Measurements from ENCODE around the gene VEGFD. TPM values are rescaled to one million over a fixed set of nuclear protein-coding genes. Genes with fewer than 3 reads are reported as not detected.

The VEGFD gene
- total and polyA plus RNA-seq, 2 donors (not counting 3 experiments of a cell fraction or from before 2014, with no cell fraction given), result 0.40 to 0.64 TPM

DNA sequence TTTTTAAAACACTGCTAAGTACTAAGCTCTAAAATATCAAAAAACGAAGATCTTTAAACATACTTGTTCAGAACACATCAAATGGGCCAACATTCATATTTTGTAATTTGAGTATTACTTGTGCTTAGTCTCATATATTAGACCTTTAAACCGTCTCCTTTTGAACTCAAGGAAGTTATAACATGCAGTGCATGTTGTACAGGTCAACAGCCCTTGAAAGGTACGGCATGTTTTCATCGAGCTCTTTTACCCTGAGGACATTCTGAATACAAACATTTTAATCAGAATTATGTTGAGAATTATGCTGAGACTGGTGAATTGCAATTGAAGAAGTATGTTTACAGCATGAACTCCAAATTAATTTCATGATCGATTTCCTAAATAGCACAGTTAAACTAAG, 61.7 kb downstream of the VEGFD start:
- CTCF ChIA-PET, result no interaction called here
- Histone ChIP-seq H3K79me2 (ENCODE audit: control insufficient read depth, insufficient read depth, low read length) (no peaks in the 10 kb centered on the region), H3K4me1 (ENCODE audit: control insufficient read depth, extremely low read depth, insufficient read depth, low read length) (no peaks in the 10 kb centered on the region), H3K9me1 (replicated peaks; ENCODE audit: control insufficient read depth, extremely low read depth, insufficient read depth, low read length) (no peaks in the 10 kb centered on the region), H3K36me3 (ENCODE audit: control insufficient read depth in 2 of 2, extremely low read depth in 1 of 2, insufficient read depth in 2 of 2, low read length in 2 of 2) (no peaks in the 10 kb centered on the region), H3K4me3 (replicated peaks in 1 of 3; ENCODE audit: insufficient read depth in 1 of 3, low read depth in 1 of 3, low read length in 3 of 3) (no peak overlapping the region), H3K9ac (replicated peaks; ENCODE audit: extremely low read depth, insufficient read depth, low read length) (no peak overlapping the region), H2AFZ (ENCODE audit: low read depth, low read length) (no peak overlapping the region), H3K27ac (ENCODE audit: insufficient read depth, low read depth, low read length) (no peak overlapping the region), H3K9me3 (replicated peaks; ENCODE audit: control insufficient read depth, insufficient read depth, low read length) (no peaks in the 10 kb centered on the region), H3K27me3 (ENCODE audit: control insufficient read depth in 2 of 2, insufficient read depth in 2 of 2, low read length in 2 of 2) (no peaks in the 10 kb centered on the region), H4K20me1 (replicated peaks; ENCODE audit: control insufficient read depth, extremely low read depth, insufficient read depth, low read length) (no peaks in the 10 kb centered on the region), H3K4me2 (ENCODE audit: insufficient read depth, low read length) (no peak overlapping the region)
- FAIRE-seq (no peak), DNase-seq (ENCODE audit: low read depth, low spot score) (no peak)
- intact Hi-C loops (cut with micrococcal nuclease) (no loop called here), dilution Hi-C loops (cut with MboI; ENCODE audit: extremely low pct_ligation_motif_present, low sequenced_read_pairs) (no loop called here)
- TF ChIP-seq, protein P1, sequence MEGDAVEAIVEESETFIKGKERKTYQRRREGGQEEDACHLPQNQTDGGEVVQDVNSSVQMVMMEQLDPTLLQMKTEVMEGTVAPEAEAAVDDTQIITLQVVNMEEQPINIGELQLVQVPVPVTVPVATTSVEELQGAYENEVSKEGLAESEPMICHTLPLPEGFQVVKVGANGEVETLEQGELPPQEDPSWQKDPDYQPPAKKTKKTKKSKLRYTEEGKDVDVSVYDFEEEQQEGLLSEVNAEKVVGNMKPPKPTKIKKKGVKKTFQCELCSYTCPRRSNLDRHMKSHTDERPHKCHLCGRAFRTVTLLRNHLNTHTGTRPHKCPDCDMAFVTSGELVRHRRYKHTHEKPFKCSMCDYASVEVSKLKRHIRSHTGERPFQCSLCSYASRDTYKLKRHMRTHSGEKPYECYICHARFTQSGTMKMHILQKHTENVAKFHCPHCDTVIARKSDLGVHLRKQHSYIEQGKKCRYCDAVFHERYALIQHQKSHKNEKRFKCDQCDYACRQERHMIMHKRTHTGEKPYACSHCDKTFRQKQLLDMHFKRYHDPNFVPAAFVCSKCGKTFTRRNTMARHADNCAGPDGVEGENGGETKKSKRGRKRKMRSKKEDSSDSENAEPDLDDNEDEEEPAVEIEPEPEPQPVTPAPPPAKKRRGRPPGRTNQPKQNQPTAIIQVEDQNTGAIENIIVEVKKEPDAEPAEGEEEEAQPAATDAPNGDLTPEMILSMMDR (IDR thresholded peaks at IDR 0.05; ENCODE audit: extremely low read depth in 1 of 2, insufficient read depth in 1 of 2, low read depth in 1 of 2, low read length in 2 of 2), result no peak
- TF ChIP-seq, protein P2, sequence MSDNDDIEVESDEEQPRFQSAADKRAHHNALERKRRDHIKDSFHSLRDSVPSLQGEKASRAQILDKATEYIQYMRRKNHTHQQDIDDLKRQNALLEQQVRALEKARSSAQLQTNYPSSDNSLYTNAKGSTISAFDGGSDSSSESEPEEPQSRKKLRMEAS (IDR thresholded peaks at IDR 0.05; ENCODE audit: insufficient read depth, insufficient read length), result no peak
- TF ChIP-seq JUN (IDR thresholded peaks at IDR 0.05; ENCODE audit: borderline replicate concordance, insufficient read depth, insufficient read length, low read depth), result no peak
- TF ChIP-seq POLR2AphosphoS5 (IDR thresholded peaks at IDR 0.05; ENCODE audit: insufficient read depth, low read depth, low read length), result no peak
- TF ChIP-seq EZH2 (IDR thresholded peaks at IDR 0.05; ENCODE audit: borderline replicate concordance, low read depth, low read length, severe bottlenecking), result no peak
- TF ChIP-seq GATA2 (IDR thresholded peaks at IDR 0.05; ENCODE audit: insufficient read depth, insufficient read length, low read depth, low read length), result no peak
- TF ChIP-seq MYC (IDR thresholded peaks at IDR 0.05; ENCODE audit: low read depth, low read length), result no peak
- TF ChIP-seq POLR2A (IDR thresholded peaks at IDR 0.05; ENCODE audit: low read depth, low read length), result no peak
- no peak for TF ChIP-seq FOS (IDR thresholded peaks at IDR 0.05; ENCODE audit: borderline replicate concordance, insufficient read depth, low read length)
- POLR2A ChIA-PET, result no interaction called here
- BruUV-seq (replicated peaks), result no TSS peak
